Measurements from ENCODE around the gene ZNF511. TPM values are rescaled to one million over a fixed set of nuclear protein-coding genes. Genes with fewer than 3 reads are reported as not detected.

Gene ZNF511
- total RNA-seq, 1 donor, result 24.6 TPM

GRCh38 chr10:133292919-133293809 is 15.6 kb upstream of the ZNF511 start:
- Histone ChIP-seq H3K4me2 (ENCODE audit: insufficient read depth, low read length) (peak overlapping the region; percentile 65), H3K36me3 (ENCODE audit: insufficient read depth, low read length) (peaks cover 57% of the 10 kb centered on the region), H3K79me2 (ENCODE audit: insufficient read depth, low read length) (no peaks in the 10 kb centered on the region), H3K27ac (ENCODE audit: low read depth, low read length) (peak overlapping the region; percentile 35), H3K4me3 (ENCODE audit: insufficient read depth, low read length) (peak overlapping the region; percentile 33), H4K20me1 (ENCODE audit: insufficient read depth, low read length) (peaks cover 6% of the 10 kb centered on the region), H3K9me3 (ENCODE audit: low read depth, low read length) (no peaks in the 10 kb centered on the region), H3K27me3 (ENCODE audit: insufficient read depth, low read length) (no peaks in the 10 kb centered on the region), H3K4me1 (ENCODE audit: insufficient read depth, low read length) (peaks cover 18% of the 10 kb centered on the region), H2AFZ (ENCODE audit: low read length) (no peak overlapping the region)
- peak; percentile 99 for DNase-seq (ENCODE audit: insufficient read length, low spot score, missing footprints)
- TF ChIP-seq CTCF (IDR thresholded peaks at IDR 0.05; ENCODE audit: extremely low read depth, low read depth, low read length), result no peak

- no peak overlapping the region for H3K4me3 ChIP-seq (ENCODE audit: insufficient read depth, low read length)
- no peaks in the 10 kb centered on the region for H3K9me3 ChIP-seq (ENCODE audit: low read depth, low read length)
- H3K36me3 ChIP-seq (ENCODE audit: insufficient read depth, low read length), result peaks cover 58% of the 10 kb centered on the region
- peaks cover 18% of the 10 kb centered on the region for H3K4me1 ChIP-seq (ENCODE audit: insufficient read depth, low read length)
- no peaks in the 10 kb centered on the region for H3K27me3 ChIP-seq (ENCODE audit: insufficient read depth, low read length)
- no peaks in the 10 kb centered on the region for H3K79me2 ChIP-seq (ENCODE audit: insufficient read depth, low read length)
- DNase-seq (ENCODE audit: insufficient read length, low spot score, missing footprints), result no peak
- H4K20me1 ChIP-seq (ENCODE audit: insufficient read depth, low read length), result peaks cover 6% of the 10 kb centered on the region
- peak overlapping the region; percentile 35 for H3K27ac ChIP-seq (ENCODE audit: low read depth, low read length)
- TF ChIP-seq CTCF (IDR thresholded peaks at IDR 0.05; ENCODE audit: extremely low read depth, low read depth, low read length), result no peak
- no peak overlapping the region for H3K4me2 ChIP-seq (ENCODE audit: insufficient read depth, low read length)
- H2AFZ ChIP-seq (ENCODE audit: low read length), result no peak overlapping the region
Observed at GRCh38 chr10:133293810-133294119, 14.9 kb upstream of the ZNF511 start.

- H3K4me1 ChIP-seq (ENCODE audit: insufficient read depth, low read length), result peaks cover 18% of the 10 kb centered on the region
- H3K27ac ChIP-seq (ENCODE audit: low read depth, low read length), result no peak overlapping the region
- H4K20me1 ChIP-seq (ENCODE audit: insufficient read depth, low read length), result peaks cover 6% of the 10 kb centered on the region
- DNase-seq (ENCODE audit: insufficient read length, low spot score, missing footprints), result no peak
- H2AFZ ChIP-seq (ENCODE audit: low read length), result no peak overlapping the region
- no peaks in the 10 kb centered on the region for H3K27me3 ChIP-seq (ENCODE audit: insufficient read depth, low read length)
- peaks cover 58% of the 10 kb centered on the region for H3K36me3 ChIP-seq (ENCODE audit: insufficient read depth, low read length)
- TF ChIP-seq CTCF (IDR thresholded peaks at IDR 0.05; ENCODE audit: extremely low read depth, low read depth, low read length), result no peak
- H3K4me3 ChIP-seq (ENCODE audit: insufficient read depth, low read length), result no peak overlapping the region
- no peaks in the 10 kb centered on the region for H3K9me3 ChIP-seq (ENCODE audit: low read depth, low read length)
- no peaks in the 10 kb centered on the region for H3K79me2 ChIP-seq (ENCODE audit: insufficient read depth, low read length)
- no peak overlapping the region for H3K4me2 ChIP-seq (ENCODE audit: insufficient read depth, low read length)
Observed at GRCh38 chr10:133294189-133294588, 14.5 kb upstream of the ZNF511 start.

DNA sequence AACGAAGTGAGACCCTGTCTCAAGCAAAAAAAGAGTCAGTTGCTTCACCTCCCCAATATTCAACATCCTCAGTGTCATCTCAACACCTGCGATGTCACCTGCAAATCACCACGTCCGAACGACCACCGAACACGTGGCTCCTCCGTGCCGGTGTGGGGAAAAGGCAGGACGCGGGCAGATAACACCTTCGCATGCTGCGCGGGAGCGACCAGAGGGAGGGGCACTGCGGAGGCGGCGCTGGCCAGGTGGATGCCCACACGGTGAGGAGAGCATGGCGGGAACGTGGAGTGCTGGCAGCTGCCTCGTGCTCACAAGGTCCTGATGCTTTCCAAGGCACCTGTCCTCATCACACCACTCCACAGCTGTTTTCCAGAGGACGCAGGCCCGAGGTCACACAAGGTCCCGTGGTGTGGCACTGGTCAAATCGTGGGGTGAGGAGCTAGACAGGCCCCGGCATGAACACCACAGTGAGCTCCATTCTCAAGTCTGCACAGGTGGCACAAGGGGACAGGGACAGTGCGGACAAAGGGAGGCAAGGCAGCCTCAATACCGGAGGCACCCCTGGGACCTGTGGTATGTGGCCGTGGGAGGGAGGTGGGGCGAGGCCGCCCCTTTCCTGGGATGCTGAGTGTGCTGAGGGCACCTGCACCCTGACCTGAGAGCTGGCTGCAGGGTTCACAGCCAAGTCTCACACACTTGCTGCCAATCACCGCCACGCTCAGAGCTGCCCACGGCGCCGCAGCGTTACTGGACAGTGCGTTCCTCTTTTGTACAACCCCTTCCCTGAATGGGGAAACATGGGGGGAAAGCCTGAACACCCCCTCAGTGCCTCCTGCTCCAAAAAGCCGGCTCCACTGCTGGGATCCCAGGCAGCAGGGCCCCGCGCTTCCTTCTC is 13.0 kb upstream of the ZNF511 start:
- no peak for TF ChIP-seq CTCF (IDR thresholded peaks at IDR 0.05; ENCODE audit: extremely low read depth, low read depth, low read length)

More for the DNA sequence above, 13.0 kb upstream of the ZNF511 start:
- Histone ChIP-seq H3K4me3 (ENCODE audit: insufficient read depth, low read length) (no peak overlapping the region), H3K27me3 (ENCODE audit: insufficient read depth, low read length) (no peaks in the 10 kb centered on the region), H3K4me1 (ENCODE audit: insufficient read depth, low read length) (peaks cover 18% of the 10 kb centered on the region), H3K36me3 (ENCODE audit: insufficient read depth, low read length) (peaks cover 63% of the 10 kb centered on the region), H4K20me1 (ENCODE audit: insufficient read depth, low read length) (peaks cover 9% of the 10 kb centered on the region), H3K79me2 (ENCODE audit: insufficient read depth, low read length) (no peaks in the 10 kb centered on the region), H3K9me3 (ENCODE audit: low read depth, low read length) (no peaks in the 10 kb centered on the region), H2AFZ (ENCODE audit: low read length) (no peak overlapping the region), H3K27ac (ENCODE audit: low read depth, low read length) (no peak overlapping the region), H3K4me2 (ENCODE audit: insufficient read depth, low read length) (no peak overlapping the region)
- DNase-seq (ENCODE audit: insufficient read length, low spot score, missing footprints), result no peak

Data from osteoblast (primary cell).